ENCODE measurements around the gene DGKI. TPM values are rescaled to one million over a fixed set of nuclear protein-coding genes. Genes with fewer than 3 reads are reported as not detected.

Gene DGKI
- total RNA-seq, 1 donor from 2014 or later = 1.3 TPM

DNA sequence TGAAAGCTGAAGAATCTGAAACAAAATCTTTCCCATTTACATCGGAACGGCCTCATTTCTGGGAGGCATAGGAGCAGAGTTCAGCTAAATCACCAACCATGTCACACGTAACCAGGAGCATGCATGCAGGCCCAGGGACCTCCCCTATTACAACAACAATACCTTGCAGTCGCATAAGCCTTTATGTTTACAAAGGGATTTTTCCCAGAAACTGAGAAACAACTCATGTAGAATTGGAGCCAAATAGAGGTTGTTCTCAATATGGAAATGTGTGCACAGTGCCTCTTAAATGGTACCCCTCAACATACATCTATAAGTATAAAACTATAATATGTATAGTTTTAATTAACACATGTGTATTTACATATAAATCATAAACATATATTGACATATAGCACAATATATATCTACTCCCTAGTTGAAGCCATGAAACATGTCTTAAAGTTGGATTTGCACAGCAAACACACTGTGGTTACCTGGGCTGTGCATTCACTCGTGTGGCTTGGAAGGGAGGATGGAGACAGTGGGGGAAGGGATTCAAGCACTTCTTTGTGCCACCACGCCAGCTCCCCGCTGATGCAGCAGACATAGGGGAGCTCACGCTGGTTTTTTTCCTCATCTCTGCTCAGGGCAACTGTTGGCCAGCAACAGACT, 35.0 kb upstream of the DGKI start:
- TF ChIP-seq, protein P1, sequence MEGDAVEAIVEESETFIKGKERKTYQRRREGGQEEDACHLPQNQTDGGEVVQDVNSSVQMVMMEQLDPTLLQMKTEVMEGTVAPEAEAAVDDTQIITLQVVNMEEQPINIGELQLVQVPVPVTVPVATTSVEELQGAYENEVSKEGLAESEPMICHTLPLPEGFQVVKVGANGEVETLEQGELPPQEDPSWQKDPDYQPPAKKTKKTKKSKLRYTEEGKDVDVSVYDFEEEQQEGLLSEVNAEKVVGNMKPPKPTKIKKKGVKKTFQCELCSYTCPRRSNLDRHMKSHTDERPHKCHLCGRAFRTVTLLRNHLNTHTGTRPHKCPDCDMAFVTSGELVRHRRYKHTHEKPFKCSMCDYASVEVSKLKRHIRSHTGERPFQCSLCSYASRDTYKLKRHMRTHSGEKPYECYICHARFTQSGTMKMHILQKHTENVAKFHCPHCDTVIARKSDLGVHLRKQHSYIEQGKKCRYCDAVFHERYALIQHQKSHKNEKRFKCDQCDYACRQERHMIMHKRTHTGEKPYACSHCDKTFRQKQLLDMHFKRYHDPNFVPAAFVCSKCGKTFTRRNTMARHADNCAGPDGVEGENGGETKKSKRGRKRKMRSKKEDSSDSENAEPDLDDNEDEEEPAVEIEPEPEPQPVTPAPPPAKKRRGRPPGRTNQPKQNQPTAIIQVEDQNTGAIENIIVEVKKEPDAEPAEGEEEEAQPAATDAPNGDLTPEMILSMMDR (IDR thresholded peaks at IDR 0.05; ENCODE audit: borderline replicate concordance) = no peak
- peaks cover 4% of the 10 kb centered on the region for H3K9me3 ChIP-seq (replicated peaks)
- no peaks in the 10 kb centered on the region for H3K27me3 ChIP-seq (ENCODE audit: low read depth)
- H3K4me3 ChIP-seq = no peak overlapping the region
- peaks cover 41% of the 10 kb centered on the region for H3K4me1 ChIP-seq
- H3K36me3 ChIP-seq = peaks cover 69% of the 10 kb centered on the region
- intact Hi-C loops (cut with micrococcal nuclease) = no loop called here
- no peak for DNase-seq
- H3K27ac ChIP-seq (replicated peaks) = no peak overlapping the region

DNA sequence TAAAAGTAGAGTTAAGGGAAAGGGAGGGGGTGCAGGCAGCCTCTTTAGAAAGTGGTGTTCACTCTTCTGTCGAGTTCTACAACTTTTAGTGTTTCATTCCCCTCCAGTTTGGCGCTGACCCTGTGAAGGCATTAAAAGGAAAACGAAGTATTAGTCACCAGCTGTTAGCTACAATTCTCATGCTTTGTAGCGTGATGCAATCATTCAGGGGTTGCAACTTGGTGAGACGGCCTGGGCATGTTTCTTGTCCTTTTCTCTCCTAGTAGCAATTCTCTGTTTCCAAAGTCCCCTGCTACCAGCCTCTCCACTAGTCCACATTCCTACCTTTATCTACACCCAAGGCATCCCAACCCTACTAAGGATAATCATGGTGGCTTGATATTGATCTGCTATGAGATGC, 33.7 kb upstream of the DGKI start:
- TF ChIP-seq, protein P1 (IDR thresholded peaks at IDR 0.05; ENCODE audit: borderline replicate concordance) = no peak
- Histone ChIP-seq H3K4me3 (no peak overlapping the region), H3K27ac (replicated peaks) (peak overlapping the region; percentile 13), H3K9me3 (replicated peaks) (peaks cover 4% of the 10 kb centered on the region), H3K36me3 (peaks cover 67% of the 10 kb centered on the region), H3K4me1 (peaks cover 40% of the 10 kb centered on the region), H3K27me3 (ENCODE audit: low read depth) (no peaks in the 10 kb centered on the region)
- DNase-seq = no peak
- intact Hi-C loops (cut with micrococcal nuclease) = no loop called here

DNA sequence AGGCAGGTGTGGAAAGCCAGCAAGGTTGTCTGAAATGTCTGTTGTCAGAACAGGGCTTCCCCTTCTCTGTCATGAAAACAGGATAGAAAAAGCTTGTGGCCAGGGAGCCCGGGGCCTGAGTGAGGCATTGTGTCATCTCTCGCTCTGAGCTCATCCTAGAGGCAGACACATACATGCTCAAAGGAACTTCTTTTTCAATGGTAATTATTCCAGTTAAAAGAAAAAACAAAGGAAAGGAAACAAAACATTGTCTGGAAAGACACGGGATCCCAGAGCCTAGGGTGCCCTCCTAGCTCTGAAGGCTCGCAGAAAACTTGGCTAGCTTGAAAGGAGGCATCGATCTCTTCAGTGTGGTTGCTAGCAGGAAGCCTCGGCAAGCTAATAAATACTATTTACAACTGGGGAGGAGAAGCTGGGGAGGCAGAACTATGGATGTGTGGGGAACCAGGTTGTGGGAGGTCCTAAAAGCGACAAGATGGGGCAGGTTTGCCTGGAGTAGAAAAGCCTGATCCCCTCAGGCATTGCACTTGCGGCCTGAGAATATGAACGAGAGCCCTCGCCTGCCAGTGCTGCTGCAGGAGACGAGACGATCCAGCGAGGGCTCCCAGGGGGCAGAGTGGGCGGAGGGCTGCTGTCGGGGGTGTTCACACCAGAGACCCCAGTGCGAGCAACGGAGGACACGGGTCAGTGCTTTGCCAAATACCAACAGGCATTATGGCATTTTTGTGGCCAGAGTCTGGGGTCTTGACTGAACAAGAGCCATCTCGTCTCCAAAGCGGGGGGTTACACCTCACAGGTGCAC, 32.8 kb upstream of the DGKI start:
- H3K27me3 ChIP-seq (ENCODE audit: low read depth) = no peaks in the 10 kb centered on the region
- TF ChIP-seq, protein P1 (IDR thresholded peaks at IDR 0.05; ENCODE audit: borderline replicate concordance) = no peak
- DNase-seq = no peak
- no peak overlapping the region for H3K4me3 ChIP-seq
- peak overlapping the region; percentile 35 for H3K27ac ChIP-seq (replicated peaks)
- intact Hi-C loops (cut with micrococcal nuclease) = no loop called here
- H3K9me3 ChIP-seq (replicated peaks) = peaks cover 4% of the 10 kb centered on the region
- H3K36me3 ChIP-seq = peaks cover 59% of the 10 kb centered on the region
- peaks cover 49% of the 10 kb centered on the region for H3K4me1 ChIP-seq

DNA sequence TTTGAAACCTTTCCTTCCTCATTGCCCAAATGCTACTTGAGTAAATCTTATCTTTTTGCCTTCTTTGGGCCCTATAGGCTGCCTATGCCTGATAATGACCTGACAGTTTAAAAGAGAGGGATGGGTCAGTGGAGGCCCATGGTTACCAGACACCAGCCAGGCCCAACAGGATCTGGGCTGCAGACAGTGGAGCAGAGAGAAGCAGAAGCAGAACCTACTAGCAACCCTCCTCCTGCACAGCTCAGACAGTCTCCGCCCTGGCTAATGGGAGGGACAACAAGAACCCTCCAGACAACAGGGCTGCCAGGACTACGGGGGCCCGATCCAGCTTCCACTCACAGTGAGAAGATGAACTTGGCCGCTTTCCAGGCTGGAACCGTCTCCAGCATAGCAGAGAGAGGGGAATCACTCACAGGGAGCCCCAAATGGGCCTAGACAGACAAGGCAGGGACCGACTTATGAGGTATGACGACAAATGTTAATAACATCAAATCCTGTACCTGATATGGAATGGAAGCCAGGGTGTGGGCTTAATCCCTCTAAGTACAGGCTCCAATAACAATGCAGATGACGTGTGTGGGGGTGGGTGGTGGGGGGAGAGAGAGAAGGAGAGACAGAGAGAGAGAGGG, 31.7 kb upstream of the DGKI start:
- peak; percentile 79 for DNase-seq
- no peak overlapping the region for H3K4me3 ChIP-seq
- peaks cover 48% of the 10 kb centered on the region for H3K36me3 ChIP-seq
- TF ChIP-seq, protein P1 (IDR thresholded peaks at IDR 0.05; ENCODE audit: borderline replicate concordance) = no peak
- peaks cover 4% of the 10 kb centered on the region for H3K9me3 ChIP-seq (replicated peaks)
- no peaks in the 10 kb centered on the region for H3K27me3 ChIP-seq (ENCODE audit: low read depth)
- peak overlapping the region; percentile 35 for H3K27ac ChIP-seq (replicated peaks)
- peaks cover 60% of the 10 kb centered on the region for H3K4me1 ChIP-seq
- intact Hi-C loops (cut with micrococcal nuclease) = no loop called here

DNA sequence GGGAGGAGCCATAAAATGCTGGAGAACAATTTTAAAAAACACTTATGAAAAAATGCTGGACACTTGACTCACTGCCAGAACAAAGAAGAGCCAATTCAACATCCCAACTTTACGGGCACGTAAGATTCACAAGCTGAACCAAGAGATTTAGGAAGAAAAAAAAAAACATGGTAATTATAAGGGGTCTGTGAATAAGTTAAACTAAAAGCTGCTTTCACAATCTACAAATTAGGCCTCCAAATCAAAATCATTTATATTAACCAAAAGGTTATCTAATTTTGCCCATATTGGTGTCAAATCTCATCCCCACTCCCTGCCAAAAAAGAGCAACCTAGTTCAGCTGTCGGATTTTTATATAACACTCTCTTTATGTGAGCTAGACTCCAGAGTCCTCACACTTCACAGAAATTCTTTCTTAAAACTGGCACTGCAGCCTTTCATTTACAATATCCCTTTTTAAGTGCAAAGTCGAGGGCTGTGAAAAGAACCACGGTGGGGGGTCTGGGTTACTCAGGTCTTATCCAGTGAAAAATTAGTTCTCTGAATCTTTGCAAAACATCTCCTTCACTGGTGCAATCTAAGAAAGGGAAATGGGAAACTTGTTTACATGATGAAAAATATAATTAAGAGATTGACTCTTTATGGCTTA, 30.4 kb upstream of the DGKI start:
- Histone ChIP-seq H3K27ac (replicated peaks) (peak overlapping the region; percentile 46), H3K4me1 (peaks cover 66% of the 10 kb centered on the region), H3K4me3 (no peak overlapping the region), H3K9me3 (replicated peaks) (peaks cover 4% of the 10 kb centered on the region), H3K36me3 (peaks cover 40% of the 10 kb centered on the region), H3K27me3 (ENCODE audit: low read depth) (no peaks in the 10 kb centered on the region)
- TF ChIP-seq, protein P1 (IDR thresholded peaks at IDR 0.05; ENCODE audit: borderline replicate concordance) = no peak
- intact Hi-C loops (cut with micrococcal nuclease) = no loop called here
- no peak for DNase-seq

Data from left ventricle myocardium inferior (tissue), 1 donor.